Measurements from ENCODE around the gene COL28A1.

- TF ChIP-seq CTCF (IDR thresholded peaks at IDR 0.05) = no peak
- no peak for TF ChIP-seq POLR2A (IDR thresholded peaks at IDR 0.05)
These were observed 150.3 kb downstream of the COL28A1 start for GRCh38 chr7:7385421-7385820.

All from lower leg skin (tissue), 3 donors.